Measurements from ENCODE around the gene CEP170.
"Not testable (repeated sequence)": the region's sequence is repeated elsewhere in the genome, so short reads cannot be mapped to it uniquely, and the experiment has no call there.

Gene CEP170

GRCh38 chr1:243233908-243234307 is 21.2 kb downstream of the CEP170 start:
- DNase-seq (ENCODE audit: low spot score), result no peak

GRCh38 chr1:243230914-243231313 is 24.2 kb downstream of the CEP170 start:
- no peak for DNase-seq (ENCODE audit: low spot score)

- DNase-seq (ENCODE audit: low spot score), result no peak
Measured at GRCh38 chr1:243229526-243229925, 25.6 kb downstream of the CEP170 start.

- no peak for DNase-seq (ENCODE audit: low spot score)
Measured at GRCh38 chr1:243227622-243228021, 27.5 kb downstream of the CEP170 start.

- no peak for DNase-seq (ENCODE audit: low spot score)
Measured at GRCh38 chr1:243218059-243218458, 37.0 kb downstream of the CEP170 start.

- DNase-seq (ENCODE audit: low spot score), result no peak
Measured at GRCh38 chr1:243217349-243217748, 37.7 kb downstream of the CEP170 start.

GRCh38 chr1:243216741-243217140 is 38.3 kb downstream of the CEP170 start:
- DNase-seq (ENCODE audit: low spot score), result no peak

- not testable (repeated sequence) for DNase-seq (ENCODE audit: low spot score)
Measured at GRCh38 chr1:243215276-243215875, 39.7 kb downstream of the CEP170 start.

GRCh38 chr1:243213045-243213787 is 41.9 kb downstream of the CEP170 start:
- DNase-seq (ENCODE audit: low spot score), result no peak

- not testable (repeated sequence) for DNase-seq (ENCODE audit: low spot score)
Measured at GRCh38 chr1:243211984-243212383, 43.1 kb downstream of the CEP170 start.

GRCh38 chr1:243205026-243205501 is 50.0 kb downstream of the CEP170 start:
- DNase-seq (ENCODE audit: low spot score), result not testable (repeated sequence)

GRCh38 chr1:243204336-243204735 is 50.7 kb downstream of the CEP170 start:
- DNase-seq (ENCODE audit: low spot score), result not testable (repeated sequence)

- not testable (repeated sequence) for DNase-seq (ENCODE audit: low spot score)
Measured at GRCh38 chr1:243203196-243203595, 51.9 kb downstream of the CEP170 start.

GRCh38 chr1:243201316-243201715 is 53.8 kb downstream of the CEP170 start:
- DNase-seq (ENCODE audit: low spot score), result not testable (repeated sequence)

GRCh38 chr1:243197524-243197923 is 57.6 kb downstream of the CEP170 start:
- not testable (repeated sequence) for DNase-seq (ENCODE audit: low spot score)

- not testable (repeated sequence) for DNase-seq (ENCODE audit: low spot score)
Measured at GRCh38 chr1:243193330-243193729, 61.8 kb downstream of the CEP170 start.

GRCh38 chr1:243186201-243186995 is 68.7 kb downstream of the CEP170 start:
- DNase-seq (ENCODE audit: low spot score), result not testable (repeated sequence)

- DNase-seq (ENCODE audit: low spot score), result not testable (repeated sequence)
Measured at GRCh38 chr1:243184787-243185186, 70.3 kb downstream of the CEP170 start.

GRCh38 chr1:243183661-243184060 is 71.4 kb downstream of the CEP170 start:
- not testable (repeated sequence) for DNase-seq (ENCODE audit: low spot score)

GRCh38 chr1:243183176-243183575 is 71.9 kb downstream of the CEP170 start:
- DNase-seq (ENCODE audit: low spot score), result not testable (repeated sequence)

GRCh38 chr1:243179720-243180119 is 75.4 kb downstream of the CEP170 start:
- DNase-seq (ENCODE audit: low spot score), result no peak

GRCh38 chr1:243177792-243178191 is 77.3 kb downstream of the CEP170 start:
- DNase-seq (ENCODE audit: low spot score), result not testable (repeated sequence)
